Measurements from ENCODE around the gene CORO6.

DNA sequence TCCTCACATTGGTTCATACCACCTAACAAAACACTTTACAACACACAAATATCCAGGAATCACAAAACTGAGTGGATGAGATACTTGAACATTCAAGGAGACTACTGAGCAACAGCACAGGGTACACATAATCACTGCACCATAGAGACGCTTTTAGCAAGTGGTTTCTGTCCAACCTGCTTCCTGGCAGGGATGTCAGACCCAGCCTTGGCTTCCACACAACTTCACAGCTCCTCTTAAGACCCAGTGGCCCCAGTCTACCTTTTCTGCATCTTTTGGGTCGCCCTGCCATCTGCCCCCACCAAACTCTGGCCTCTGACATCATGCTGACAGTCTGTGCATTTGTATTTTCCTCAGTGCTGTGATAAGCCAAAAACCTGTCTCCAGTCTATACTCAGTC is 5.9 kb upstream of the CORO6 start:
- TF ChIP-seq POLR2AphosphoS5 (IDR thresholded peaks at IDR 0.05) (no peak), POLR2A (IDR thresholded peaks at IDR 0.05) (no peak), EP300 (IDR thresholded peaks at IDR 0.05; ENCODE audit: low read depth) (no peak)
- TF ChIP-seq, protein P1, sequence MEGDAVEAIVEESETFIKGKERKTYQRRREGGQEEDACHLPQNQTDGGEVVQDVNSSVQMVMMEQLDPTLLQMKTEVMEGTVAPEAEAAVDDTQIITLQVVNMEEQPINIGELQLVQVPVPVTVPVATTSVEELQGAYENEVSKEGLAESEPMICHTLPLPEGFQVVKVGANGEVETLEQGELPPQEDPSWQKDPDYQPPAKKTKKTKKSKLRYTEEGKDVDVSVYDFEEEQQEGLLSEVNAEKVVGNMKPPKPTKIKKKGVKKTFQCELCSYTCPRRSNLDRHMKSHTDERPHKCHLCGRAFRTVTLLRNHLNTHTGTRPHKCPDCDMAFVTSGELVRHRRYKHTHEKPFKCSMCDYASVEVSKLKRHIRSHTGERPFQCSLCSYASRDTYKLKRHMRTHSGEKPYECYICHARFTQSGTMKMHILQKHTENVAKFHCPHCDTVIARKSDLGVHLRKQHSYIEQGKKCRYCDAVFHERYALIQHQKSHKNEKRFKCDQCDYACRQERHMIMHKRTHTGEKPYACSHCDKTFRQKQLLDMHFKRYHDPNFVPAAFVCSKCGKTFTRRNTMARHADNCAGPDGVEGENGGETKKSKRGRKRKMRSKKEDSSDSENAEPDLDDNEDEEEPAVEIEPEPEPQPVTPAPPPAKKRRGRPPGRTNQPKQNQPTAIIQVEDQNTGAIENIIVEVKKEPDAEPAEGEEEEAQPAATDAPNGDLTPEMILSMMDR (IDR thresholded peaks at IDR 0.05): no peak

All from transverse colon (tissue), 4 donors.